Measurements from ENCODE around the gene CDYL.

- TF ChIP-seq CTCF (IDR thresholded peaks at IDR 0.05 in 8 of 11, conservative IDR thresholded peaks at IDR 0.05 in 3 of 11): no peak
- TF ChIP-seq POLR2AphosphoS5 (IDR thresholded peaks at IDR 0.05): no peak
- TF ChIP-seq POLR2A (IDR thresholded peaks at IDR 0.05): no peak
Observed at GRCh38 chr6:4726645-4727044, 49.6 kb upstream of the CDYL start.
